Lower leg skin (tissue), 3 donors: Measurements from ENCODE around the gene ZBTB47.

Experiments
- CTCF ChIP-seq, 3 donors: fragments of 450-650 bp; IDR thresholded peaks; one replicate each; pipeline ENCODE4 v1.5.1; 2016; ENCODE audit warnings: antibody characterized with exemption in 3 of 3, mild to moderate bottlenecking in 3 of 3, moderate library complexity in 2 of 3
- POLR2A ChIP-seq, 2 donors: fragments of 450-650 bp; IDR thresholded peaks; one replicate each; pipeline ENCODE4 v1.6.1; 2016 to 2017; ENCODE audit warnings: antibody characterized with exemption in 2 of 2, mild to moderate bottlenecking in 1 of 2, moderate library complexity in 1 of 2

GRCh38 chr3:42698911-42699230, 45.4 kb downstream of the ZBTB47 start:
- TF ChIP-seq CTCF (IDR thresholded peaks at IDR 0.05) = no peak
- no peak for TF ChIP-seq POLR2A (IDR thresholded peaks at IDR 0.05)
